Activated CD8-positive, alpha-beta T cell treated with anti-CD3 and anti-CD28 coated beads for 36 hours (primary cell): ENCODE data around the gene ITGB6. TPM values are rescaled to one million over a fixed set of nuclear protein-coding genes. Genes with fewer than 3 reads are reported as not detected.

Experiments
- ATAC-seq: fragments of 200-7000 bp; cut with Tn5 transposase; one replicate; pipeline ENCODE4 v1.10.0; 2021; ENCODE audit warnings: mild to moderate bottlenecking, moderate library complexity
- CTCF ChIA-PET: fragments of 350-600 bp; sonication (Branson Sonifier 250); formaldehyde crosslinking; loops from one replicate; lab custom pipeline; 2021; ENCODE audit warnings: antibody characterized with exemption; lab: Charles Lee
- POLR2A ChIA-PET: fragments of 350-600 bp; sonication (Branson Sonifier 250); formaldehyde crosslinking; loops from one replicate; lab custom pipeline; 2021; ENCODE audit warnings: antibody characterized with exemption; lab: Charles Lee
- DNase-seq: peaks from one replicate; pipeline ENCODE4 v3.0.0-alpha.2; 2020
- H3K27ac Mint-ChIP-seq: one replicate; pipeline ENCODE4 v1.8.0; 2021; ENCODE audit warnings: mild to moderate bottlenecking, mixed read lengths
- H3K27me3 Mint-ChIP-seq: one replicate; pipeline ENCODE4 v1.8.0; 2021; ENCODE audit warnings: mixed read lengths
- H3K36me3 Mint-ChIP-seq: one replicate; pipeline ENCODE4 v1.8.0; 2021; ENCODE audit warnings: low read depth, mixed read lengths
- H3K4me1 Mint-ChIP-seq: one replicate; pipeline ENCODE4 v1.8.0; 2021; ENCODE audit warnings: low read depth, mixed read lengths
- H3K4me3 Mint-ChIP-seq: one replicate; pipeline ENCODE4 v1.8.0; 2021; ENCODE audit warnings: mild to moderate bottlenecking, moderate library complexity, mixed read lengths
- H3K9me3 Mint-ChIP-seq: one replicate; pipeline ENCODE4 v1.8.0; 2021; ENCODE audit warnings: mixed read lengths
- CTCF ChIP-seq: fragments of 200-600 bp; IDR thresholded peaks from one replicate; pipeline ENCODE4 v1.8.0; 2022; ENCODE audit warnings: antibody characterized with exemption, mild to moderate bottlenecking
- intact Hi-C: fragments of 100-400 bp; cut with micrococcal nuclease; formaldehyde crosslinking; loops from one replicate; pipeline ENCODE4 v1.10.0; 2022
- total RNA-seq, 2 experiments: library from RNA; stranded (reverse); gene quantifications; one replicate each; pipeline ENCODE4 v1.2.3, GENCODE V29; 2021

Gene ITGB6
- total RNA-seq, 2 experiments from 2014 or later, result not detected

- Mint-ChIP-seq H3K9me3 (no peaks in the 10 kb centered on the region), H3K4me3 (no peak overlapping the region), H3K27ac (no peak overlapping the region), H3K27me3 (peaks cover 6% of the 10 kb centered on the region), H3K36me3 (no peaks in the 10 kb centered on the region), H3K4me1 (peaks cover 38% of the 10 kb centered on the region)
- POLR2A ChIA-PET, result no interaction called here
- TF ChIP-seq CTCF, result no peak
- CTCF ChIA-PET, result interaction anchor here (1.7 to 3.2 kb wide), 2 partner anchors 10 to 110 kb away, joined by 7 to 31 read pairs; no protein-coding TSS in a partner anchor
- DNase-seq (peak; percentile 15), ATAC-seq (no peak)
- intact Hi-C loops, result no loop called here
These were observed 20.0 kb upstream of the ITGB6 start for GRCh38 chr2:160220026-160220425.

- no peak for DNase-seq
- Mint-ChIP-seq H3K27ac (no peak overlapping the region), H3K4me3 (no peak overlapping the region), H3K36me3 (no peaks in the 10 kb centered on the region), H3K4me1 (peaks cover 12% of the 10 kb centered on the region), H3K9me3 (no peaks in the 10 kb centered on the region), H3K27me3 (peaks cover 7% of the 10 kb centered on the region)
- intact Hi-C loops, result no loop called here
- POLR2A ChIA-PET, result no interaction called here
- TF ChIP-seq CTCF, result no peak
- CTCF ChIA-PET, result interaction anchor here (1.3 kb wide), 1 partner anchor 105 kb away, joined by 3 read pairs; no protein-coding TSS in a partner anchor
- ATAC-seq, result no peak
These were observed 14.7 kb upstream of the ITGB6 start for GRCh38 chr2:160214461-160215445.

GRCh38 chr2:160213511-160213910 is 13.4 kb upstream of the ITGB6 start:
- DNase-seq, result no peak
- CTCF ChIA-PET, result no interaction called here
- peaks cover 17% of the 10 kb centered on the region for H3K4me1 Mint-ChIP-seq
- TF ChIP-seq CTCF, result no peak
- peaks cover 7% of the 10 kb centered on the region for H3K27me3 Mint-ChIP-seq
- ATAC-seq, result no peak
- POLR2A ChIA-PET, result no interaction called here
- no peak overlapping the region for H3K4me3 Mint-ChIP-seq
- H3K9me3 Mint-ChIP-seq, result no peaks in the 10 kb centered on the region
- H3K36me3 Mint-ChIP-seq, result no peaks in the 10 kb centered on the region
- H3K27ac Mint-ChIP-seq, result no peak overlapping the region
- intact Hi-C loops, result no loop called here

- ChIA-PET CTCF (interaction anchor here (0.6 to 4.4 kb wide), 23 partner anchors 9 to 853 kb away, joined by 3 to 31 read pairs (median 4); no protein-coding TSS in a partner anchor), POLR2A (no interaction called here)
- peak; percentile 86 for ATAC-seq
- DNase-seq, result peak; percentile 82
- no peak overlapping the region for H3K4me3 Mint-ChIP-seq
- H3K9me3 Mint-ChIP-seq, result peaks cover 3% of the 10 kb centered on the region
- no peak overlapping the region for H3K27ac Mint-ChIP-seq
- no peaks in the 10 kb centered on the region for H3K36me3 Mint-ChIP-seq
- H3K27me3 Mint-ChIP-seq, result peaks cover 5% of the 10 kb centered on the region
- peak; percentile 90 for TF ChIP-seq CTCF
- intact Hi-C loops, result loop anchor here (2.0 kb wide), 1 partner anchor 100 kb away; no protein-coding TSS in a partner anchor
- H3K4me1 Mint-ChIP-seq, result peaks cover 32% of the 10 kb centered on the region
These were observed 10.6 kb upstream of the ITGB6 start for GRCh38 chr2:160210599-160211138.
